GM21526 (cell line): ENCODE measurements around the gene PXT1.
"Not testable (repeated sequence)": the region's sequence is repeated elsewhere in the genome, so short reads cannot be mapped to it uniquely, and the experiment has no call there.

Experiments used
- ATAC-seq: cut with Tn5 transposase; IDR thresholded peaks from one replicate; pipeline ENCODE4 v1.9.1; 2021; ENCODE audit warnings: moderate library complexity; ENCODE audit not compliant: unreplicated experiment, low FRiP score

PXT1 gene

GRCh38 chr6:36372088-36372487, 70.6 kb downstream of the PXT1 start:
- no peak for ATAC-seq

GRCh38 chr6:36371211-36371610, 71.4 kb downstream of the PXT1 start:
- ATAC-seq = no peak

- no peak for ATAC-seq
These were observed 72.0 kb downstream of the PXT1 start for GRCh38 chr6:36370638-36371037.

- no peak for ATAC-seq
These were observed 73.5 kb downstream of the PXT1 start for GRCh38 chr6:36368921-36369865.

- ATAC-seq = no peak
These were observed 74.2 kb downstream of the PXT1 start for GRCh38 chr6:36368421-36368820.

GRCh38 chr6:36367743-36368142, 74.9 kb downstream of the PXT1 start:
- ATAC-seq = no peak

- no peak for ATAC-seq
These were observed 77.8 kb downstream of the PXT1 start for GRCh38 chr6:36364669-36365479.

GRCh38 chr6:36364061-36364635, 78.5 kb downstream of the PXT1 start:
- ATAC-seq = not testable (repeated sequence)

- ATAC-seq = not testable (repeated sequence)
These were observed 79.3 kb downstream of the PXT1 start for GRCh38 chr6:36363371-36363752.

- no peak for ATAC-seq
These were observed 79.9 kb downstream of the PXT1 start for GRCh38 chr6:36362551-36363370.

GRCh38 chr6:36361071-36361470, 81.6 kb downstream of the PXT1 start:
- ATAC-seq = no peak

- ATAC-seq = no peak
These were observed 82.2 kb downstream of the PXT1 start for GRCh38 chr6:36360241-36361054.

- no peak for ATAC-seq
These were observed 84.3 kb downstream of the PXT1 start for GRCh38 chr6:36358226-36358915.

- no peak for ATAC-seq
These were observed 84.8 kb downstream of the PXT1 start for GRCh38 chr6:36357872-36358225.

- no peak for ATAC-seq
These were observed 86.8 kb downstream of the PXT1 start for GRCh38 chr6:36355819-36356218.

- no peak for ATAC-seq
These were observed 89.2 kb downstream of the PXT1 start for GRCh38 chr6:36353411-36353915.

- no peak for ATAC-seq
These were observed 90.0 kb downstream of the PXT1 start for GRCh38 chr6:36352477-36353157.
